Camera-type eye (tissue), 1 donor: Measurements from ENCODE around the gene ZNF182. TPM values are rescaled to one million over a fixed set of nuclear protein-coding genes. Genes with fewer than 3 reads are reported as not detected.

Experiments used
- total RNA-seq: library from RNA; depleted of rRNA; stranded (reverse); fragments of >200 nt; gene quantifications from one replicate; pipeline ENCODE4 v1.2.3, GENCODE V29; 2014

ZNF182 gene
- 13.0 TPM for total RNA-seq

DNA sequence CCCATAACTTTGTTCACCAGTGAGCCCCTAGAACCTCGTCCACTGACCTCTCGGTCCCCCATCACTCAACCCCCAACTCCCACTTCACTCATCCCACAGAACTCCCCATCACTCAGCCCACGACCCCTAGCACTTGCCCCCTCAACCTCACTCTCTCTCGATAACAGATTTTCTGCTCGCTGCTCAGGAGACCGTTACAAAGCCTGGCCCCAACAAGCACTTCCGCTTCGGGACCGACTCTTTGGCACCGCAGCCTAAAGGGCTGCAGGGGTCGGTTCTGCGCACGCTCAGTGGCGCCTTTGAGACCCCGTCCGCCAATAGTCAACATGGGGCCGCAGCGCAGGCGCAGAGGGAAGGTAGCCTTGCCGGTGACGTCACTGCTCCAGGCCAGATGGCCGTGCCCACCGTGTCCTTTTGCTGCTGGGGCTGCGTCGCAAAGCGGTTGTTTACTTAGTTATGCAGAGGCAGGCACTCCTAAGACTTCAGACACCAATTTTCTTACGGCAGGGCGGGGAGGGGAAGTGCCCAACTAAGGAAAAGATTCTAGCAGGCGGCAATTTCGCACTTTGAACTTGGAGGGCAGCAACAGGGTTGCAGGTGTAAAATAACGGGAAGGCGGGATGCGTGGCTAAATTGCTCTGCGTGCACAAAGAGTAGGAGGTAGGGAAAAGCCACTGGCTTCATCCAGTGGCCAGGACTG, at the start of gene ZNF182:
Gene ZNF182 (minus strand): TSS at position 232 of the 700 bp plus-strand sequence. CDS start 1,380 bp downstream, outside the sequence.

GRCh38 chrX:48006688-48007087, 2.9 kb upstream of the ZNF182 start, which contains the start of gene SPACA5:
TSS of gene SPACA5 (plus strand) at chrX:48006988. CDS start at chrX:48007803, 815 bp downstream.

Other genes starting within 250 kb of the ZNF182 start
- gene ZNF81, start 167.1 kb downstream of the ZNF182 start, total RNA-seq = 15.6 TPM
- gene SPACA5, start 3.0 kb upstream of the ZNF182 start, total RNA-seq = not detected
- 12.4 TPM for gene ZNF630, start 67.7 kb upstream of the ZNF182 start, total RNA-seq
- not detected for gene SPACA5B, start 126.6 kb upstream of the ZNF182 start, total RNA-seq
- not detected for gene SSX5, start 192.8 kb upstream of the ZNF182 start, total RNA-seq